H9 (cell line): ENCODE data around the gene SPECC1. TPM values are rescaled to one million over a fixed set of nuclear protein-coding genes. Genes with fewer than 3 reads are reported as not detected.

Source experiments
- DNase-seq: peaks from one replicate; pipeline ENCODE4 v3.0.0-alpha.2; 2017
- H2AFZ ChIP-seq: one replicate; pipeline ENCODE4 v1.6.1; 2013; ENCODE audit warnings: mild to moderate bottlenecking, low read length, control low read depth, moderate library complexity
- H2AK5ac ChIP-seq: 2 replicates; pipeline ENCODE4 v1.6.1; 2013; ENCODE audit warnings: low read length, control low read depth, mixed read lengths; ENCODE audit not compliant: insufficient read length
- H2BK120ac ChIP-seq: one replicate; pipeline ENCODE4 v1.6.1; 2013; ENCODE audit warnings: low read depth, mild to moderate bottlenecking, low read length, control low read depth, inconsistent platforms; ENCODE audit not compliant: poor library complexity, severe bottlenecking
- H2BK12ac ChIP-seq: 2 replicates; pipeline ENCODE4 v1.6.1; 2013; ENCODE audit warnings: low read length, control low read depth, mixed read lengths, low read depth; ENCODE audit not compliant: insufficient read length
- H2BK15ac ChIP-seq: 2 replicates; pipeline ENCODE4 v1.6.1; 2013; ENCODE audit warnings: low read depth, low read length, control low read depth
- H2BK20ac ChIP-seq: one replicate; pipeline ENCODE4 v1.6.1; 2013; ENCODE audit warnings: low read depth, mild to moderate bottlenecking, low read length, control low read depth, inconsistent platforms; ENCODE audit not compliant: poor library complexity, severe bottlenecking
- H2BK5ac ChIP-seq: 2 replicates; pipeline ENCODE4 v1.6.1; 2013; ENCODE audit warnings: low read length, control low read depth, mixed read lengths; ENCODE audit not compliant: insufficient read length
- H3K14ac ChIP-seq: 2 replicates; pipeline ENCODE4 v1.6.1; 2013; ENCODE audit warnings: low read length, control low read depth; ENCODE audit not compliant: insufficient read depth
- H3K18ac ChIP-seq: 2 replicates; pipeline ENCODE4 v1.6.1; 2013; ENCODE audit warnings: low read depth, mild to moderate bottlenecking, mixed read lengths, low read length, control low read depth; ENCODE audit not compliant: insufficient read length
- H3K23ac ChIP-seq: 2 replicates; pipeline ENCODE4 v1.6.1; 2013; ENCODE audit warnings: low read length, control low read depth, mixed read lengths, low read depth; ENCODE audit not compliant: insufficient read length
- H3K23me2 ChIP-seq: 2 replicates; pipeline ENCODE4 v1.6.1; 2013; ENCODE audit warnings: low read depth, mild to moderate bottlenecking, mixed read lengths, low read length, control low read depth; ENCODE audit not compliant: insufficient read length, poor library complexity, severe bottlenecking
- H3K27ac ChIP-seq: 2 replicates; pipeline ENCODE4 v1.5.1; 2013; ENCODE audit warnings: low read length, control low read depth, mixed read lengths, low read depth; ENCODE audit not compliant: insufficient read length
- H3K27me3 ChIP-seq: 2 replicates; pipeline ENCODE4 v1.6.1; 2013; ENCODE audit warnings: low read length, control low read depth, inconsistent platforms; ENCODE audit not compliant: insufficient read depth
- H3K4ac ChIP-seq: 2 replicates; pipeline ENCODE4 v1.6.1; 2013; ENCODE audit warnings: low read depth, mild to moderate bottlenecking, control low read depth, inconsistent platforms, low read length, moderate library complexity
- H3K4me1 ChIP-seq: 2 replicates; pipeline ENCODE4 v1.6.1; 2013; ENCODE audit warnings: low read length, control low read depth, inconsistent platforms; ENCODE audit not compliant: insufficient read depth
- H3K4me2 ChIP-seq: 2 replicates; pipeline ENCODE4 v1.6.1; 2013; ENCODE audit warnings: low read length, control low read depth, mixed read lengths; ENCODE audit not compliant: insufficient read length, insufficient read depth
- H3K56ac ChIP-seq: 2 replicates; pipeline ENCODE4 v1.6.1; 2013; ENCODE audit warnings: low read depth, mild to moderate bottlenecking, mixed read lengths, low read length, control low read depth; ENCODE audit not compliant: insufficient read length
- H3K79me1 ChIP-seq: 2 replicates; pipeline ENCODE4 v1.6.1; 2013; ENCODE audit warnings: low read depth, mild to moderate bottlenecking, moderate library complexity, low read length, control low read depth, inconsistent platforms; ENCODE audit not compliant: insufficient read depth, poor library complexity, severe bottlenecking
- H3K79me2 ChIP-seq: 2 replicates; pipeline ENCODE4 v1.6.1; 2013; ENCODE audit warnings: low read length, control low read depth, inconsistent platforms; ENCODE audit not compliant: insufficient read depth
- H3K9ac ChIP-seq: 2 replicates; pipeline ENCODE4 v1.6.1; 2013; ENCODE audit warnings: low read length, control low read depth, mixed read lengths; ENCODE audit not compliant: insufficient read length; ENCODE audit errors: extremely low read depth
- H3K9me3 ChIP-seq: one replicate; pipeline ENCODE4 v1.6.1; 2013; ENCODE audit warnings: low read depth, low read length, inconsistent platforms; ENCODE audit not compliant: control insufficient read depth
- H3T11ph ChIP-seq: one replicate; pipeline ENCODE4 v1.6.1; 2013; ENCODE audit warnings: mild to moderate bottlenecking, low read length, control low read depth, inconsistent platforms
- H4K20me1 ChIP-seq: one replicate; pipeline ENCODE4 v1.6.1; 2013; ENCODE audit not compliant: control insufficient read depth, insufficient read length, insufficient read depth
- H4K5ac ChIP-seq: 2 replicates; pipeline ENCODE4 v1.6.1; 2013; ENCODE audit warnings: low read depth, mild to moderate bottlenecking, mixed read lengths, low read length, control low read depth; ENCODE audit not compliant: insufficient read length
- H4K8ac ChIP-seq: replicated peaks from 2 replicates; pipeline ENCODE4 v1.6.1; 2013; ENCODE audit warnings: low read length, control low read depth, mixed read lengths, low read depth; ENCODE audit not compliant: insufficient read length
- H4K91ac ChIP-seq: 2 replicates; pipeline ENCODE4 v1.6.1; 2013; ENCODE audit warnings: low read depth, mild to moderate bottlenecking, moderate library complexity, mixed read lengths, low read length, control low read depth; ENCODE audit not compliant: insufficient read length
- H3K27ac Mint-ChIP-seq, 3 experiments: 2 replicates in 2 of 3; 3 replicates in 1 of 3; pipeline ENCODE4 v1.8.0; 2020 to 2021; ENCODE audit warnings: mixed read lengths in 3 of 3, mild to moderate bottlenecking in 1 of 3, moderate library complexity in 1 of 3
- H3K27me3 Mint-ChIP-seq: 2 replicates; pipeline ENCODE4 v1.8.0; 2021; ENCODE audit warnings: low read depth, mild to moderate bottlenecking, moderate library complexity, mixed read lengths
- H3K36me3 Mint-ChIP-seq, 3 experiments: 2 replicates in 2 of 3; 3 replicates in 1 of 3; pipeline ENCODE4 v1.8.0; 2020 to 2021; ENCODE audit warnings: low read depth in 3 of 3, mixed read lengths in 3 of 3; ENCODE audit not compliant: insufficient read depth in 1 of 3
- H3K4me1 Mint-ChIP-seq, 2 experiments: 2 replicates each; pipeline ENCODE4 v1.8.0; 2020; ENCODE audit warnings: mixed read lengths in 2 of 2
- H3K4me3 Mint-ChIP-seq, 2 experiments: 2 replicates in 1 of 2; 3 replicates in 1 of 2; pipeline ENCODE4 v1.8.0; 2020 to 2021; ENCODE audit warnings: mild to moderate bottlenecking in 2 of 2, mixed read lengths in 2 of 2, moderate library complexity in 1 of 2
- H3K9me3 Mint-ChIP-seq, 2 experiments: 2 replicates in 1 of 2; 3 replicates in 1 of 2; pipeline ENCODE4 v1.8.0; 2020; ENCODE audit warnings: mild to moderate bottlenecking in 2 of 2, mixed read lengths in 2 of 2, moderate library complexity in 1 of 2
- WGBS: extraction: QIAGEN DNeasy Blood & Tissue Kit; methylation state at CpG from one replicate; pipeline ENCODE4 v1.1.7; 2013; ENCODE audit warnings: missing lambda C conversion rate, low lambda C conversion rate, mixed read lengths; ENCODE audit not compliant: insufficient read length; ENCODE audit errors: extremely low coverage; 5-methylcytosine and 5-hydroxymethylcytosine counted together
- total RNA-seq: library from RNA; stranded (reverse); gene quantifications from 2 replicates; pipeline ENCODE4 v1.2.1, GENCODE V29; 2021
- TF ChIP-seq, protein P1 (sequence below): fragments of 200-600 bp; sonication (generic); conservative IDR thresholded peaks from 3 replicates; pipeline ENCODE4 v1.8.0; 2021; ENCODE audit warnings: antibody characterized with exemption, mild to moderate bottlenecking

SPECC1 gene
- total RNA-seq, 1 experiment from 2014 or later: 65.7 TPM

DNA sequence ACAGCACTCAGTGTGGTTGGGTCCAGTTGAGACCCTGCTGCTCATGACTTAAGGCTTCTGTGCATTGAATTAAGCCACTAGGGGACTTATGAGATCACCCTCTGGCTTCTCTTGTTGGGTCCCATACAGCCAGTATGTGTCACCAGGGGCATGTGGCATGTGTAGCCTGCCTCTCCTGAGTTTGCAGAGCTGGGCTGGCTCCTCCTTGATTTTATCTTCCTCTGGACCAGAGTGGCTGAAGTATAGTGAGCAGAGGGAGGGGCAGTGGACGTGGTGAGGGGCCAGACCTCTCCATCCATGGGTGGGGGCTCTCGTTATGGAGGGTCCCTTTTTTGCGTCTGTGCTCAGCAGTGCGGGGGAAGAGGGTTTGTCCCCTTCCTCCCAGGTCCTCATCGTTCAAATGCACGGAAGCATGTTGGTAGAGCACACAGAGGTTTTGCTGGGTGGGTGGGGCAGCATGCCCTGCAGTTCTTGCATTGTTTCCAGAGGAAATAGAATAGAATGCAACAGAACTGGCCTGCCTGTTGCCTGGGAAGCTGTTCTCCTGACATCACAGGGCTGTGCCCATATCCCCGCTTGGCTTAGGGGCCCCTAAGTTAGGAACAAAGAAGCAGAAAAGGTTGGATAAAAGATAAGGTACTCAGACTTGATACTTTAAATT is 77.4 kb downstream of the SPECC1 start:
- no peak overlapping the region for H2BK5ac ChIP-seq
- H3K4ac ChIP-seq: no peak overlapping the region
- no peak overlapping the region for H3K23ac ChIP-seq
- no peak overlapping the region for H3K27ac ChIP-seq
- H4K91ac ChIP-seq: no peak overlapping the region
- H2BK12ac ChIP-seq: no peak overlapping the region
- H3K4me1 Mint-ChIP-seq: peaks cover 33 to 53% of the 10 kb centered on the region in 2 experiments
- no CpG with 5 or more reads among the region's 7 CpGs for WGBS
- no peak overlapping the region for H4K5ac ChIP-seq
- no peaks in the 10 kb centered on the region for H3K36me3 Mint-ChIP-seq
- H3K79me1 ChIP-seq: no peaks in the 10 kb centered on the region
- H2BK15ac ChIP-seq: no peak overlapping the region
- no peak overlapping the region for H3K18ac ChIP-seq
- H3K4me1 ChIP-seq: peaks cover 3% of the 10 kb centered on the region; the same call in 1 of the 2 replicates
- H3K27me3 Mint-ChIP-seq: no peaks in the 10 kb centered on the region
- no peak overlapping the region; a peak in 1 of 7 replicates for H3K27ac Mint-ChIP-seq
- no peak overlapping the region for H3K4me3 Mint-ChIP-seq
- H2AK5ac ChIP-seq: no peak overlapping the region
- H3K23me2 ChIP-seq: no peaks in the 10 kb centered on the region
- no peaks in the 10 kb centered on the region for H3K79me2 ChIP-seq
- no peaks in the 10 kb centered on the region for H4K20me1 ChIP-seq
- no peak overlapping the region for H3K4me2 ChIP-seq
- H3K27me3 ChIP-seq: no peaks in the 10 kb centered on the region
- H3T11ph ChIP-seq: no peak overlapping the region
- H2BK20ac ChIP-seq: no peak overlapping the region
- H4K8ac ChIP-seq: no peak overlapping the region
- H3K56ac ChIP-seq: no peak overlapping the region
- no peak overlapping the region for H3K14ac ChIP-seq
- no peak overlapping the region for H3K9ac ChIP-seq
- no peak for DNase-seq
- no peaks in the 10 kb centered on the region for H3K9me3 Mint-ChIP-seq
- H3K9me3 ChIP-seq: no peaks in the 10 kb centered on the region
- H2AFZ ChIP-seq: no peak overlapping the region
- no peak overlapping the region for H2BK120ac ChIP-seq
- TF ChIP-seq, protein P1, sequence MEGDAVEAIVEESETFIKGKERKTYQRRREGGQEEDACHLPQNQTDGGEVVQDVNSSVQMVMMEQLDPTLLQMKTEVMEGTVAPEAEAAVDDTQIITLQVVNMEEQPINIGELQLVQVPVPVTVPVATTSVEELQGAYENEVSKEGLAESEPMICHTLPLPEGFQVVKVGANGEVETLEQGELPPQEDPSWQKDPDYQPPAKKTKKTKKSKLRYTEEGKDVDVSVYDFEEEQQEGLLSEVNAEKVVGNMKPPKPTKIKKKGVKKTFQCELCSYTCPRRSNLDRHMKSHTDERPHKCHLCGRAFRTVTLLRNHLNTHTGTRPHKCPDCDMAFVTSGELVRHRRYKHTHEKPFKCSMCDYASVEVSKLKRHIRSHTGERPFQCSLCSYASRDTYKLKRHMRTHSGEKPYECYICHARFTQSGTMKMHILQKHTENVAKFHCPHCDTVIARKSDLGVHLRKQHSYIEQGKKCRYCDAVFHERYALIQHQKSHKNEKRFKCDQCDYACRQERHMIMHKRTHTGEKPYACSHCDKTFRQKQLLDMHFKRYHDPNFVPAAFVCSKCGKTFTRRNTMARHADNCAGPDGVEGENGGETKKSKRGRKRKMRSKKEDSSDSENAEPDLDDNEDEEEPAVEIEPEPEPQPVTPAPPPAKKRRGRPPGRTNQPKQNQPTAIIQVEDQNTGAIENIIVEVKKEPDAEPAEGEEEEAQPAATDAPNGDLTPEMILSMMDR: no peak
